ENCODE results near the gene KRT16.

GRCh38 chr17:41633556-41634199 lies 21.1 kb upstream of the KRT16 start:
- TF ChIP-seq CTCF (optimal IDR thresholded peaks at IDR 0.05 in 1 of 3, IDR thresholded peaks at IDR 0.05 in 1 of 3, conservative IDR thresholded peaks at IDR 0.05 in 1 of 3; ENCODE audit: extremely low read depth in 1 of 3, insufficient read depth in 2 of 3, low read length in 3 of 3), result no peak
- TF ChIP-seq EZH2 (IDR thresholded peaks at IDR 0.05; ENCODE audit: low read length), result no peak
